ELF-1 (cell line): Measurements from ENCODE around the gene ATPAF1.
"Not testable (repeated sequence)": the region's sequence is repeated elsewhere in the genome, so short reads cannot be mapped to it uniquely, and the experiment has no call there.

Experiments
- DNase-seq: peaks from one replicate; pipeline ENCODE4 v3.0.0-alpha.2; 2016; ENCODE audit warnings: low read depth, low spot score

Gene ATPAF1, protein sequence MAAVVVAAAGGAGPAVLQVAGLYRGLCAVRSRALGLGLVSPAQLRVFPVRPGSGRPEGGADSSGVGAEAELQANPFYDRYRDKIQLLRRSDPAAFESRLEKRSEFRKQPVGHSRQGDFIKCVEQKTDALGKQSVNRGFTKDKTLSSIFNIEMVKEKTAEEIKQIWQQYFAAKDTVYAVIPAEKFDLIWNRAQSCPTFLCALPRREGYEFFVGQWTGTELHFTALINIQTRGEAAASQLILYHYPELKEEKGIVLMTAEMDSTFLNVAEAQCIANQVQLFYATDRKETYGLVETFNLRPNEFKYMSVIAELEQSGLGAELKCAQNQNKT

DNA sequence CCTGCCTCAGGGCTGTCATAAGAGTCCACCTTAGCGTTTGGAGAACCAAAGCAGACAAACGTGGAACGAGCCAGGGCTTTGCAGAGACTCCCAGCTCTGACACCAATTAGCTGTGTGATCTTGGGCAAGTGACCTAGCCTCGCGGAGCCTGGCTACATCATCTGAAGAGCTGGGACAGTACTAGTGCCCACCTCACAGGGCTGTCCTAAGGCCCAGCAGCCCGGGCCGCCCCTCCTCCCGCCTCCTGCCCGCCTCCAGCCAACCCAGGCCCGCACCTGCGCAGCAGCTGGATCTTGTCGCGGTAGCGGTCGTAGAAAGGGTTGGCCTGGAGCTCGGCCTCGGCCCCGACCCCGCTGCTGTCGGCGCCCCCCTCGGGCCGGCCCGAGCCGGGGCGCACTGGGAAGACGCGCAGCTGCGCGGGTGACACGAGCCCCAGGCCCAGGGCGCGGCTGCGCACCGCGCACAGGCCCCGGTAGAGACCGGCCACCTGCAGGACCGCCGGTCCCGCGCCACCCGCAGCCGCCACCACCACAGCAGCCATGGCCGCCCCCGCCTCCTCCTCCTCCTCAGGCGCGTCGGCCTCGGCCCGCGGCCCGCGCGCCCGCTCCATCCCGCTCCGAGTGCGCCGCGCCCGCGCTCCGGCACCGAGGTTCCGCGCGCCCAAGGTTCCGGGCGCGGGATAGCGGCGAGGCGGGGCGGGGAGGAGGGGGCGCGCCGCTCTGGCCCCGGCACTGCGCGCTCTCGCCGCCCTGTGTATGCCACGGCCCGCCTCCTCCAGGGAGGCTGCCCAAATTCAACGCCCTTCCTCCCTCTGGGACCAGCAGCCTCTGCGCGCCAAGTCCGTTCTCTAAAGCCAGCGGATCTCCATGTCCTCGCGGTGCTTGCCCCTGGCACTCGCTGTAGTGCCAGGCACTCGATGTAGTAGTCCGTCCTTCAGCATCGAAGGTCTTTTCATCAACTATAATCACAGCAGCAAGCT, at the start of gene ATPAF1:
ATPAF1 (minus strand) TSS at position 583 of the 979 bp plus-strand sequence; CDS start at position 541, 42 bp downstream.
- peak; percentile 82 for DNase-seq

GRCh38 chr1:46717654-46718053, 49.5 kb upstream of the ATPAF1 start:
- peak; percentile 15 for DNase-seq

DNA sequence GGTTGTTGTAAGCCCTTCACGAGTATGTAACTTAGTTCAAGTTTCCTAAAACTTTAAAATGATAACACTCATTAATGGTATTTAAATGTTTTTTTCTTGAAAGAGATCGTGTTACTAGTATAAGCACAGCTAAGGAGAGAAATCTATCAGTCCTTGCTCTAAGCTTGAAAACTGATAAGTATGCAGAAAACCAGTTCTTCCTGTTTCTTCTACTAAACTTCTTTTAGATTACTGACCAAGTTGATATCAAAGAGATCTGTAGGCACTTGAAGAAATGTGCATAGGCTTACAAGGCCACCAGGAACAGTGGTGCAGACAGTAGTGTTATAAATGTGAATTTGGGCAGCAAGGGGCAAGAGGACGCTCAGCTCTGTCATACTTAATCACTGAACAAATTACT, 46.8 kb upstream of the ATPAF1 start:
- no peak for DNase-seq

DNA sequence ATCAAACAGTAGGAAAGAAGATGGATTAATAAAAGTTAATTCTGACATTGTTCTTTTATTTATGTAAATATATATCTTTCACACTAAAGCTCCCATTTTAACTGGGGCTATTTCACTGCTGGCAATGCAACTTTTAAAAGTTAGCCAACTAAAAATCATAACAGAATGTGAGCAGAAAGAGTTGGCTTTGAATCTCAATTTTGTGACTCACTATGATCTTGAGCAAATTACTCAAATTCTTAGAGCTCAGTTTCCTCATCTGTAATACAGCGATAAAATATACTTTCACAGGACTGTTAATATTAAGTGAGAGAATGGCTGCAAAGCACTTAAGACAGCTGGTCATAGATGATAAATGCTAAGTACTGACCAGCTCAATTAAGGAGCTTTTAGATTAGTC, 40.0 kb upstream of the ATPAF1 start:
- no peak for DNase-seq

GRCh38 chr1:46705408-46705807, 37.2 kb upstream of the ATPAF1 start:
- no peak for DNase-seq

- no peak for DNase-seq
Measured at GRCh38 chr1:46703927-46704641, 35.9 kb upstream of the ATPAF1 start.

DNA sequence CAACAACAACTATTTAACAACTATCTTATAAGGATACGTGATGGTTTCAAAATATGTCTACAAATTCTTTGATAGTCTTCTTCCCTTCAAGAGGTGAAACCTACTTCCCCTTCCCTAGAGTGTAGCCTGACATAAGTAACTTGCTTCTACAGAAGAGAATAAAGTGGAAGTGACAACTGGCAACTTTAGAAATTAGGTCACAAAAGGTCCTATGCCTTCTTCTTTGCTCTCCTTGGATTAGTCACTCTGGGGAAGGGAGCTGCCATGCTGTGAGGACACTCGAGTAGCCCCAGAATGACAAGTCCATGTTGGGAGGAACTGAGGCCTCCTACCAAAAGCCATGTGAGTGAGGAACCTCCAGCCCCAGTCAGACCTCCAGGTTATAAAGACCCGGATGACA, 31.5 kb upstream of the ATPAF1 start:
- DNase-seq: no peak

DNA sequence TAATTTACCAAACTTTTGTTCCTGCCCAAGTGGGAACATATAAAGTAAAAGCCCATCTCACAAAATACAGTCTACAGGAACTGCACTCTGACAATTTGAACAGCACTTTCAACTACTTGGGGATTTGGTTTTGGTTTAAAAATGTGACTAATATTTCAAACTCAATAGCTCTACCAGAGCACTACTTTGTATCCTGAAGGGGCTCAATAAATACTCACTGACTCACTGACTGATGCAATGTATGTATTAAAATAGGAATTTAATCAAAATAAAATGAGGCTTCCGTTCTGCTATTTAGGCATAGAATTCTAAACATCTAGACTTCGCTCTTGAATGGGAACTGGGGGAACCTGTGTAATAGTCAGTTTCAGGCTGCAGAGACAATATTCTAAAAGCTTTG, 28.9 kb upstream of the ATPAF1 start:
- no peak for DNase-seq

GRCh38 chr1:46694676-46695075, 26.5 kb upstream of the ATPAF1 start:
- not testable (repeated sequence) for DNase-seq

DNA sequence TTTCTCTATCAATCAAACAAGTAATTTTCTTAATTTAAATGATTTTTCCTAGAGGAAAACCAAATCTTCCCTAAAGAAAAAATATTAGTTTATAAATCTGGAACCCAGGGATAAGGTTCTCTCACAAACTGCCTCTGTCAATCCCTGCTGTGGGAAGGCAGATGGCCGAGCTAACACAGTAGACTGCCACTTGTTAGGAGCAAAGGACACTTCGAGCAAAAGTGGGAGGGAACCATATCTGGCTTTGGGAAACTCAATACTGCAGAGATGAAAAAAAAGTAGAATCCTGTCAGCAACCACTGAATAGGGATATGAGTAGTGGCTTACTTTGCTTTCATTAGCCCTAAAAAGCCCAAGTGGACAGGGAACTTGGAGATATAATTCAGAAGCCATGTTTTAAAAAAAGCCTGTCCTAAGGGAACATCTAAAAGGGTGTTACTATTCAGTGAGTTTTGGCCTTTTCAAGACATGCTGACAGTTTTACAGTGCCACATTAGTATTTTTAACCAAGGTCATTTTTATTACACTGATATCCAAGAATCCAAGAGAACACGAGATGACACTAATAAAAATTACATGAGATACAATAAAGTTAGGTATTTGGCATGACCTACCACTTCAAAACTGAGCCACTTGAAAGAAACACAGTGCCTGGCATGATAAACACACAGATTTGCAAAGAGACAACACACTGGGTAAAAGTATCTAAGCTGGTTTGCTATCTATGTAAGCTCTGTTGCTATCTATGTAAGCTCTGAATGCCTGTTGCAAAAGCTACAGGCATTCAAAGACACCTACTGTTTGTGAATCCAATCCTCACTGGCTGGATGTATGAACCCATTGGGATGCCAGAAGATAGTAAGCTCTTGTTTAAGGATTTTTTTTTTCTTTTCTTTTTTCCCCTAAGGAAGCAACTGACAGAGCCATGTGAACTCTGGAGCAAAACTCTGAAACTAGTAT, 24.9 kb upstream of the ATPAF1 start:
- DNase-seq: no peak

DNA sequence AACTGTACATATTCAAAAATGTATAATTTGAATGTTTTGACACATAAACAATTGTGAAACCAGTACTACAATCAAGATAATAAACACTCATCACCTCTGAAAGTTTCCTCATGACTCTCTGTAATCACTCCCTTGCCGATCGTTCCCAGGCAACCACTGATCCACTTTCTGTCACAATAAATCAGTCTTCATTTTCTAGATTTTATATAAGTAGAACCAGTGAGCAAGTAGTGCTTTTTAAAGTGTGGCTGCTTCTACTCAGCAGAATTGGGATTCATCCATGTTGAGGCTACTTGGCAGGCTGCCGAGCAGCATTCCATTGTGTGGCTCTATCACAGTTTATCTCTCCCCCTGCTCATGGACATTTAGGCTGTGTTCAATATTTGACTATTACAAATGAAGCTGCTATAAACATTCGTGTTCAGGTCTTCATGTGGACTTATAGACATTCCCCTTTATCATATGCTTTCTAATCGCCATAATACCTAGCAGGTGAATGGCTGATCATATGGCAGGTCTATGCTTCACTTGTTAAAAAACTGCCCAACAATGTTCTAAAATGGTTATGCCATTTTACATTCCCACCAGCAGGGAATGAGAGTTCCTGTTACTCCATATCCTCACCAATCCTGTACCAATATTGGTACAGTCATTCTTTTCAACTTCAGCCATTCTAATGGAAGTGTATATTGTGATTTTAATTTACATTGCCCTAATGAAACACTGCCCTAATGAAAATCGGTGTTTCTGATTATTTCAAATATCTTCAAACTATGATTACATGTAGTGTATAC, 24.0 kb upstream of the ATPAF1 start:
- no peak for DNase-seq

DNA sequence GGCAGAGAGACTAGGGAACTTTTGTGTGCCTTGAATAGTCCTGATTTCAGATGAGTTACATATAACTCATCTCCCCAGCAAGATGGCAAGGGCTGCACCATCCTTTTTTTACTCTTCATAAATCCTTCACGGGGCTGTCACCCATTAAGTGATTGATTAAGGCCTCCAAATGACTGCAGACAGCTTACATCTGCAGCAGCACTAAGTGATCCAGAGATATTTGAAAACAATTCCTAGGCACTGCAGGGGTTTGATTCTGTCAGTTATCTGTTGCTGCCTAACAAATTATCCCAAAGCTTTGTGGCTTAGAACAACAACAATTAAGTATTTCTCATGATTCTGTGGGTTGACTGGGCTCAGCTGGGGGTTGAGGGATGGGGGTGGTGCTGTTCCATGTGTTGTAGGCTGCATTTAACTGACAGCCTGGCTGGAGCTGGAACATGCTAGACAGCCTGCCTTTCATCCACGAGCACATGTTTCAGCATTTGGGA, 22.8 kb upstream of the ATPAF1 start:
- no peak for DNase-seq

GRCh38 chr1:46689897-46690296, 21.7 kb upstream of the ATPAF1 start:
- no peak for DNase-seq

DNA sequence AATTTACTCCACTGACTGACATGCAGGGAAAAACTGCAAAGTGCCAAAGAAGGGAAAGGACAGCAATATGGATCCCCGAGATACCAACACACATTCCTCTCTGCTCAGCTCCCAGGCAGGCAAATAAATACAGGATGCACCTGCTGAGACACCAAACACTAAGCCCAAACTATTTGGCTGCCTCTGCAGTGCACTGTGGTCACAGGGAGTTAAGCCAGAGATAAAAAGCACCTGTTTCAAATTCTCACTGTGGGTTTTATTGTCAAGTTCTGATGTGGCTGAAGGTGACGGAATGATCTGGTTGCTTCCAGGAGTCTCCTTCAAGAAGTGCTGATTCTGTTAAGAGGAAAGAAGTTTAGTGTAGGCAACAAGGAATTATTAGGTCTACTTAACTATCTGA, 21.2 kb upstream of the ATPAF1 start:
- DNase-seq: no peak

DNA sequence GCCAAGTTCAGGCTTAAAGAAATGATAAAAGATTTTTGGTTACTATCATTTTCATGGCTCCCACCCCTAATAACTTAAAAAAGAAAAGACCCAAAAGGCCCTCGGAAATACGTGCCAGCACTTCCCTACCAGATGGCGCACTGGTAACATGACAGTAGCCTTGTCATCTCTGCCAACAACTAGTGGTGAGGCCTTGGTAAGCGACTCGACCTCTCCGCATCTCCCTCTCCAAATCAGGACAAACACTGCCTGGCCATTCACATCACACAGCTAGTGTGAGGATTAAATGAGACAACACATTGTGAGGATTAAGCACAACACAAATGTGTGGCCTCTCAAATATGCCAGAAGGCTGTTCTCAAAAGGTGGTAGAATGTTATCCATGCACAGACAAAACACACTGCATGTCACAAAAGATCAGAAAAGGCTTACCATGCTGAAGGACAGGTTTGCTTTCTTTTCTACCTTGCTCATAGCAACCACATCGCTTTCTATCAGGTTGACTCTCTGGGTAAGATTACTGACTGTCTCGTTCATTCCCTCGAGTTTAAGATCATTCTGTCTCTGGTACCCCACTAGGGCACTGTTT, 19.9 kb upstream of the ATPAF1 start:
- no peak for DNase-seq

DNA sequence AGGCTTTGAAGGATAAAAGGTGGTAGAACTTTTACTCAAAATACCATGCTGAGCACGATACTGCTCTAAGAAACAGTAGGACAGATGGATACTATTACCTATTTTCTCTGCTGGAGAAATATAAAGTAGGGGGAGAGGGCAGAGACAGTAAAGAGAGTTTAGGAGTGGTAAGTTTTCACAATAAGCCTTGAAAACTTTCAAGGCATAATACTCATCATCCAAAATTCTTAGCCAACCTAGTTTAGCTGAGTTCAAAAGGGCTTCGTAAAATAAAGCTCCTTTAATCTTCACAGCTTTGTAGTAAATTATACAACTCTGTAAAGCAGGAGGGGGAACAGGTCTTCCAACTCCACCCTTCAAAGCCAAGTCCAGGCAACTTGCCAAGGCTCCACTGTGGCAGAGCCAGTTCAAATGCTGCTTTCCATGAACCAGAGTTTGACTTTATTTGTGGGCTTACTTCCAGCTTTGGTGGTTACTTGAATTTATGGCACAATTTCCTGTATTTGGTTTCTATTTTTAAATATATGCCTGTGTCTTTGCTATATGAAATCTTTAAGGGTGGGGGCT, 19.0 kb upstream of the ATPAF1 start:
- no peak for DNase-seq

DNA sequence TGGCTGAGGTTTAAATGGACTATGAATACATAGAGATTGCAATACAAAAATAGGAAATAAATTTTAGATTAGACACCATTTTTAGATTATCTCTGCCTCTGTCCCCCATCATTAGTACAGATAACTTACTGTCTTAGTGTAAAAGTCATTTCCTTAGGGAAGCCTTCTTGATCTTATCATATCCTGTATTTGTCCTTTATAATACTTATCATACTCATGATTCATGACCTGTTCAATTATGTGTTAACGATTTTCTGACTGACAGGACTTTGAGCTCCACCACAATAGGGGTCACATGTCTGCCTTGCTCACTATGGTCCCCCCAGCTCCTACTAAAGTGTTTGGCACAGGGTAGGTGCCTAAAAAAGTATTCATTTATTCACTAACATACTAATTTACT, 18.1 kb upstream of the ATPAF1 start:
- no peak for DNase-seq

- no peak for DNase-seq
Measured at GRCh38 chr1:46684670-46685069, 16.5 kb upstream of the ATPAF1 start.

DNA sequence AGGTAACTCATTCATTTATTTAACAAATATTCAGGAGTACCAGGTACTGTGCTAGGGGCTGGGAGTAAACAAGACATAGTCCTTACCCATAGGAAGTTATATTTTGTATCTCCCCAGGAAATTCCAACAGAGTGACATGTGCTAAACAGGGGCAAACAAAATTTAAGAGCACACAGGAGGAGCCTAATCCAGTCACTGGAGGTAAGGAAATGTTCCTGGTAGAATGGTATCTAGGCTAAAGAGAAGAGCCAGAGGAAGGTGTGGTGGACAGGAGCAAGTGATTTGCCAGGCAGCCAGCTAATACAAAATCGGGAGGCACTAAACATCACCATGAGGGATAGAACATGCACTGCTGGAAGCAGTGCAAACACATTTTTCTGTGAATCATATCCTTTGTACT, 13.9 kb upstream of the ATPAF1 start:
- DNase-seq: no peak
